GM18907 (cell line): ENCODE measurements around the gene CAMK2G.

ENCODE experiments used
- ATAC-seq: cut with Tn5 transposase; IDR thresholded peaks from one replicate; pipeline ENCODE4 v1.9.1; 2021; ENCODE audit warnings: mild to moderate bottlenecking, moderate library complexity; ENCODE audit not compliant: unreplicated experiment

CAMK2G gene

GRCh38 chr10:73884017-73884416, 9.7 kb upstream of the CAMK2G start:
- ATAC-seq = no peak

- no peak for ATAC-seq
Observed at GRCh38 chr10:73881221-73881919, 7.0 kb upstream of the CAMK2G start.

- peak; percentile 77 for ATAC-seq
Observed at GRCh38 chr10:73879296-73880173, 5.2 kb upstream of the CAMK2G start.

GRCh38 chr10:73878365-73878764, 4.0 kb upstream of the CAMK2G start:
- no peak for ATAC-seq

GRCh38 chr10:73877533-73878160, 3.3 kb upstream of the CAMK2G start:
- ATAC-seq = no peak

GRCh38 chr10:73876971-73877370, 2.6 kb upstream of the CAMK2G start:
- no peak for ATAC-seq

GRCh38 chr10:73876566-73876965, 2.2 kb upstream of the CAMK2G start:
- ATAC-seq = no peak

- ATAC-seq = no peak
Observed at GRCh38 chr10:73876157-73876556, 1.8 kb upstream of the CAMK2G start.

GRCh38 chr10:73875139-73875475, 752 bp upstream of the CAMK2G start:
- ATAC-seq = peak; percentile 14

- no peak for ATAC-seq
Observed at GRCh38 chr10:73873838-73874215, 528 bp downstream of the CAMK2G start.

GRCh38 chr10:73873142-73873837, 1.1 kb downstream of the CAMK2G start:
- no peak for ATAC-seq

- ATAC-seq = no peak
Observed at GRCh38 chr10:73872190-73872710, 2.1 kb downstream of the CAMK2G start.

GRCh38 chr10:73871295-73872189, 2.8 kb downstream of the CAMK2G start:
- no peak for ATAC-seq

- ATAC-seq = no peak
Observed at GRCh38 chr10:73868655-73869195, 5.6 kb downstream of the CAMK2G start.

GRCh38 chr10:73867871-73868631, 6.3 kb downstream of the CAMK2G start:
- no peak for ATAC-seq

- ATAC-seq = no peak
Observed at GRCh38 chr10:73867126-73867807, 7.1 kb downstream of the CAMK2G start.

- ATAC-seq = no peak
Observed at GRCh38 chr10:73866621-73867020, 7.7 kb downstream of the CAMK2G start.
